Measurements from ENCODE around the gene YIF1B. TPM values are rescaled to one million over a fixed set of nuclear protein-coding genes. Genes with fewer than 3 reads are reported as not detected.

Gene YIF1B
- total RNA-seq, 1 experiment from 2014 or later, result 73.2 TPM

DNA sequence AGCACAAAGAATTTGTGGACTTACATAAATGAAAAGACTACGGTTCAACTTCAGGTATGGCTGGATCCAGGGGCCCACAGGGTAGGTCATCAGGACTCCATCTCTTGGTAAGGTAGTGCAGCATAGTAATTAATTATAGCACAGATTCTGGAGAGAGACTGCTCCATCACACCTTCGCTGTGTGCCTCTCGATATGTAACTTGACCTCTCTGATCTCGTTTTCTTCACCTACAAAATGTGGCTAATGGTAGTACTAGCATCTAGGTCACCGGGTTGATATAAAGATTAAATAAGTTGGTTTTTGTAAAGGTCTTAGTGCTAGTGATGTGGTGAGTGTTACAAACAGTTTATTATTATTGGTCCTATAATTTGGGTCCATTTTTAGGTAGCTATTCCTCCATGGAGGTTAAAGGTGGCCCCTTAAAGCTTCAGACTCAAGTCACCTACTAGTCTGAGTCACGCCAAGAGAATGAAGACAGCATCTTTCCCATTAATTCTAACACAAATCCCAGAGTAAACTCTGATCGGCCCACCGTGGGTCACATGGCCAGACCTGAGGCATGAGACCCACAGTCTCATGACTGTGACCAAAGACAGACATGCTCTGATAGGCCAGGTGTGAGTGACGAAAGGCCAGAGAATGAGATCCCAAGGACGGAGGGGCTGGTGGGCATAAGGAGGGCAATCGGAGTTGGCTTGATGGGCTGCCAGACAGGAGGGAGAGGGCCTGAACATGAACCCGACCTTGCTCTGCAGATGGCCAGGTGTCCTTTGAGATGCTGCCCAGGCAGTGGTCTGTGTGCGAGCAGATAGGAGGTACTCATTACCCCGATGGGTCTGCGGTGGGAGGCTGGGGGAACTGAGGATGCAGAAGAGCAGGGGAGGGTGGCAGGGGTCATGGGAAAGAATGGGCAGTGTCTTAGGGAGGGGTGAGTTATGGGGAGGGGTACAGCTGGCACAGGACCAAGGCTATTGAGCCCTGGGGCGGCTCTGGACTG is 40.3 kb upstream of the YIF1B start:
- Histone ChIP-seq H2BK12ac (ENCODE audit: insufficient read length, low read depth, low read length) (no peak overlapping the region), H2BK120ac (ENCODE audit: low read depth, low read length, poor library complexity, severe bottlenecking) (no peak overlapping the region), H3K79me2 (ENCODE audit: insufficient read depth, low read length) (no peaks in the 10 kb centered on the region), H3K4me1 (ENCODE audit: insufficient read depth, low read length) (no peaks in the 10 kb centered on the region), H2BK20ac (ENCODE audit: low read depth, low read length, poor library complexity, severe bottlenecking) (no peak overlapping the region), H3K79me1 (ENCODE audit: insufficient read depth, low read depth, low read length, poor library complexity, severe bottlenecking) (no peaks in the 10 kb centered on the region), H3K9me3 (ENCODE audit: control insufficient read depth, low read depth, low read length) (no peaks in the 10 kb centered on the region), H3K18ac (ENCODE audit: insufficient read length, low read depth, low read length) (no peak overlapping the region), H4K91ac (ENCODE audit: insufficient read length, low read depth, low read length) (no peak overlapping the region), H2AFZ (ENCODE audit: low read length) (no peak overlapping the region), H3K9ac (ENCODE audit: extremely low read depth, insufficient read length, low read length) (no peak overlapping the region), H3K4me2 (ENCODE audit: insufficient read depth, insufficient read length, low read length) (no peak overlapping the region), H3K27me3 (ENCODE audit: insufficient read depth, low read length) (peaks cover 13% of the 10 kb centered on the region; the same call in 1 of the 2 replicates), H4K20me1 (ENCODE audit: control insufficient read depth, insufficient read depth, insufficient read length) (no peaks in the 10 kb centered on the region), H2AK5ac (ENCODE audit: insufficient read length, low read length) (no peak overlapping the region), H3K23me2 (ENCODE audit: insufficient read length, low read depth, low read length, poor library complexity, severe bottlenecking) (no peaks in the 10 kb centered on the region), H3K4ac (ENCODE audit: low read depth, low read length) (no peak overlapping the region), H4K5ac (ENCODE audit: insufficient read length, low read depth, low read length) (no peak overlapping the region), H3T11ph (ENCODE audit: low read length) (no peak overlapping the region), H3K56ac (ENCODE audit: insufficient read length, low read depth, low read length) (no peak overlapping the region), H2BK5ac (ENCODE audit: insufficient read length, low read length) (no peak overlapping the region), H3K27ac (ENCODE audit: insufficient read length, low read depth, low read length) (no peak overlapping the region), H2BK15ac (ENCODE audit: low read depth, low read length) (no peak overlapping the region), H4K8ac (replicated peaks; ENCODE audit: insufficient read length, low read depth, low read length) (no peak overlapping the region), H3K23ac (ENCODE audit: insufficient read length, low read depth, low read length) (no peak overlapping the region), H3K14ac (ENCODE audit: insufficient read depth, low read length) (peak overlapping the region; percentile 11; the same call in 1 of the 2 replicates)
- H3K27ac Mint-ChIP-seq, result no peak overlapping the region
- no CpG with 5 or more reads among the region's 16 CpGs for WGBS (ENCODE audit: extremely low coverage, insufficient read length, low lambda C conversion rate)
- TF ChIP-seq, protein P1, sequence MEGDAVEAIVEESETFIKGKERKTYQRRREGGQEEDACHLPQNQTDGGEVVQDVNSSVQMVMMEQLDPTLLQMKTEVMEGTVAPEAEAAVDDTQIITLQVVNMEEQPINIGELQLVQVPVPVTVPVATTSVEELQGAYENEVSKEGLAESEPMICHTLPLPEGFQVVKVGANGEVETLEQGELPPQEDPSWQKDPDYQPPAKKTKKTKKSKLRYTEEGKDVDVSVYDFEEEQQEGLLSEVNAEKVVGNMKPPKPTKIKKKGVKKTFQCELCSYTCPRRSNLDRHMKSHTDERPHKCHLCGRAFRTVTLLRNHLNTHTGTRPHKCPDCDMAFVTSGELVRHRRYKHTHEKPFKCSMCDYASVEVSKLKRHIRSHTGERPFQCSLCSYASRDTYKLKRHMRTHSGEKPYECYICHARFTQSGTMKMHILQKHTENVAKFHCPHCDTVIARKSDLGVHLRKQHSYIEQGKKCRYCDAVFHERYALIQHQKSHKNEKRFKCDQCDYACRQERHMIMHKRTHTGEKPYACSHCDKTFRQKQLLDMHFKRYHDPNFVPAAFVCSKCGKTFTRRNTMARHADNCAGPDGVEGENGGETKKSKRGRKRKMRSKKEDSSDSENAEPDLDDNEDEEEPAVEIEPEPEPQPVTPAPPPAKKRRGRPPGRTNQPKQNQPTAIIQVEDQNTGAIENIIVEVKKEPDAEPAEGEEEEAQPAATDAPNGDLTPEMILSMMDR (conservative IDR thresholded peaks at IDR 0.05), result no peak
- H3K4me3 Mint-ChIP-seq, result no peak overlapping the region
- no peaks in the 10 kb centered on the region; a peak in 1 of 7 replicates for H3K36me3 Mint-ChIP-seq (ENCODE audit: insufficient read depth in 1 of 3, low read depth in 3 of 3)
- H3K9me3 Mint-ChIP-seq, result no peaks in the 10 kb centered on the region
- DNase-seq, result no peak
- peaks cover 67% of the 10 kb centered on the region for H3K27me3 Mint-ChIP-seq (ENCODE audit: low read depth)
- H3K4me1 Mint-ChIP-seq, result peaks cover 5 to 17% of the 10 kb centered on the region in 2 experiments
